Erythroblast (primary cell): ENCODE measurements around the gene SPANXN4.

Source experiments
- GATA1 ChIP-seq: IDR thresholded peaks from 2 replicates; pipeline ENCODE4 v1.6.1; 2011; ENCODE audit warnings: low read depth, mild to moderate bottlenecking, control low read depth, low read length, moderate library complexity
- POLR2A ChIP-seq: IDR thresholded peaks from 2 replicates; pipeline ENCODE4 v1.6.1; 2011; ENCODE audit warnings: mild to moderate bottlenecking, low read length

DNA sequence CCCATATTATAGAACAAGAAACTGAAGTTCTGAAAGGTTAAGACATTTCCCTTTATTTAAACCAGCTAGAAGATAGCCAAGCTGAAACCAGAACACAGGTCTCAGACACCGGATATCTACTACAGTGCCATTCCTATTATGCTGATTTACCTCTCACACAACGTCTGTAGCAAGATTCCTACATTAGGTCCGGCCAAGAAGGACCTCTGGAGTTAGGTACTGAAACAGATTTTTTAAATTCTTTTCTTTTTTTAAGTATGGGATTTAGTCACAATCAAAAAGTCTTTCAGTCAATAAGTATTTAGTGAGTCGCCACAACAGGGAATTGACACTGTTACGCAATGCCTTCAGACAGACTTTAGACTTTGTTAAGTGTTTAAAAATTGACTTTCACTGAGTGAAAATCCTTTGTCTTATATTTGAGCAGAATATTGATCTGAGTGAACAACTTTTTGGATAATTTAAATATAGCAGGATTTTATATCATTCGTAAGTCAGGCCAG lies 26.5 kb upstream of the SPANXN4 start:
- no peak for TF ChIP-seq POLR2A
- no peak for TF ChIP-seq GATA1
